Subcutaneous adipose tissue (tissue), 4 donors: ENCODE data around the gene C11orf54. TPM values are rescaled to one million over a fixed set of nuclear protein-coding genes. Genes with fewer than 3 reads are reported as not detected.

Source experiments
- CTCF ChIP-seq: fragments of 450-650 bp; IDR thresholded peaks from one replicate; pipeline ENCODE4 v1.5.1; 2016; ENCODE audit warnings: low read depth, mild to moderate bottlenecking, control low read depth, antibody characterized with exemption, moderate library complexity
- total RNA-seq, 4 donors: library from RNA; depleted of rRNA; stranded (reverse); fragments of >200 nt; gene quantifications; one replicate each; pipeline ENCODE4 v1.1.0, GENCODE V29; 2016

Gene C11orf54
- total RNA-seq, 4 donors from 2014 or later, result 42.2 to 58.6 (median 50.5) TPM

- no peak for TF ChIP-seq CTCF
These were observed 6.8 kb upstream of the C11orf54 start for GRCh38 chr11:93734427-93735222.

DNA sequence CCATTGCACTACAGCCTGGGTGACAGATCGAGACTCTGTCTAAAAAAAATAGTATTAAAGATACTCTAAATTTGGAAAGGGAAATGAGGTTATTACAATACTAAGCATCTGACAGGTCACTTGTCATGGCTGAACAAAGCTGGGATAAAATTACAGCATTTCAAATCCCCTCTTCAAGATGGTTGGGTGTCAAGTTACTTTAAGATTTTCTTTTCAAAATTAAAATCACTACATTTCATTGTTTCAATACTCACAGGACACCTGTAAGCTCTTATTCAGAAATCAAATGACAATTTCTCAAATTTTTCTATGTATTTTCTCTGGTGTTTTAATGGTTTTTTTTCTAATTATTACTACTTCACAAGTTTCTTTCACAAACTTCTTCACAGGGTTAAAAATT is 5.8 kb upstream of the C11orf54 start:
- TF ChIP-seq CTCF, result no peak

- no peak for TF ChIP-seq CTCF
These were observed 5.3 kb upstream of the C11orf54 start for GRCh38 chr11:93736129-93736528.

DNA sequence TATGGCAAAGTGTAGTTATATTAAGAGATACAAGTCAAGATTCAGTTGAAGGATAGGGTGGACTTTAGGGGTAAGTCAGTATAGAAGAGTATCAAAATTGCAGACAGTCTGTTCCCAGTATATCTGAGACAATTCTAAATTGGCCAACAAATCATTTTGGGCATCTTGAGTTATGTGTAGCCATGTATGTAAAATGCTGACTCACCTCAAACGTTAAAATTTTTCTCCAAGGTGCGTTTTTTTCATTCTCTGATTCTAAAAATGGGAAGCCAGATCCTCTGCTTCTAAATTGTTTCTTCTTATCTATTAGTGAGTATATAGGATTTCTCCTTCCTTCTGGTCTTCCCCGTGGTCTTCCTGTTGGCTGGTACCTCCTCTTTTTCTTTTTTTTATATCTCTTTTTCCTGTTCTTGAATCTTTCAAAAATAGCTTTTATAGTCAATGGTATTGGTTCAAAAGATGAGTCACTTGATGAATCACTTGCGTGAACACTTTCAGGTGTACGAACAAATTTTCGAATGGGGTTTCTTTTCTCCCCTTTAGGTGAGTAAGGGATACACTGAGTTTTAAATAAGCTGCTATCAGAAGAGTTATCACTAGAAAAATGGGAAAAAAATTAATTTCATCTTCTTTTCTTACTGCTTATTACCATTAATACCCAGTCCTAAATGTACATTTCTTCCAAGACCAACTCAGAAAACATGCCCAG is 3.4 kb upstream of the C11orf54 start:
- TF ChIP-seq CTCF, result no peak

GRCh38 chr11:93738647-93739081 is 2.8 kb upstream of the C11orf54 start:
- no peak for TF ChIP-seq CTCF

DNA sequence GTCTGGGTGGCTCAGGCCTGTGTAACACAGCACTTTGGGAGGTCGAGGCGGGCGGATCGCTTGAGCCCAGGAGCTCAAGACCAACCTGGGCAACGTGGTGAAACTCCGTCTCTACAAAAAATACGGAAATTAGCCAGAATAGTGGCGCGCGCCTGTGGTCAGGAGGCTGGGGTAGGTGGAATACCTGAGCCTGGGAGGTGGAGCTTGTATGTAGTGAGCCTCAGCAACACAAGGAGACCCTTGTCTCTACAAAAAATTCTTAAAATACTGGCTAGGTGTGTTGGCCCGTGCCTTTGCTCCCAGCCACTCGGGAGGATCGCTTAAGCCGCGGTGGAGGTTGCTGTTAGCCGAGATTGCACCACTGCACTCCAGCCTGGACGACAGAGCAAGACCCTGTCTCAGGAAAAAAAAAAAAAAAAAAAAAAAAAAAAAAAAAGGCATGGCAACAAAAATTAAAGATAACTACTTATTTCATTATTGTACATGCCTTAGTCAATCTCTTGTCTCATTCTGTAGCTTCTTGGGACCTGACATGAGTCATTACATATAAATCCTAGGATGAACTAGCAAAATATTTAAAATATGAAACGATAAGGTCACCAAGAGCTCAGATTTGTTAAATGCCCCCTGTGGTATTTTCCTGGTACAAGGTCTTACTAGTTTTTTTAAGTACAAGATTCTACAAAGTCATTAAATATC is 1.3 kb upstream of the C11orf54 start:
- no peak for TF ChIP-seq CTCF

- TF ChIP-seq CTCF, result no peak
These were observed 760 bp upstream of the C11orf54 start for GRCh38 chr11:93740730-93741093.
